Measurements from ENCODE around the gene MAST4.
A peak's percentile ranks its signal among the peaks of the same experiment; 100 is the strongest.

The MAST4 gene

DNA sequence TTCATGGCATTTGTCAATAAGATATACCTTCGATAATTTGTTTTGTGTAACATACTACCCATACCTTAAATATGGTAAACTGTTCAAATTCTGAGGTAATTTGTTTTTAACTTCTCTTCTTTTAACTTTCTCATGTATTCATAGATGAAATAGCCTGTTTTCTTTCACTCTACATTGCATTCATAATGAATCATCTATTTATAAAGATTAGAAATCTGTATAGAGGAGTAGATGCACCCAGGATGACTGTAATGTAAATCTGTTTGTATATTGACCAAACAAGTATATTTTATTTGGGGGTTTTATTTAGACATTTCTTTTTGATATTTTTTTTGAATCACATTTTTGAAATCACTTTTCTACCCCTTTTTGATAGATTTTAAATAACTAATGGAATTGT is 455.8 kb downstream of the MAST4 start:
- no peak overlapping the region for H3K27ac ChIP-seq
- ChIA-PET POLR2A (ENCODE audit: low non-redundant PET) (no interaction called here), CTCF (interaction anchor here (0.6 kb wide), 2 partner anchors 15 to 911 kb away, joined by 3 to 4 read pairs; no protein-coding TSS in a partner anchor)
- TF ChIP-seq, protein P1, sequence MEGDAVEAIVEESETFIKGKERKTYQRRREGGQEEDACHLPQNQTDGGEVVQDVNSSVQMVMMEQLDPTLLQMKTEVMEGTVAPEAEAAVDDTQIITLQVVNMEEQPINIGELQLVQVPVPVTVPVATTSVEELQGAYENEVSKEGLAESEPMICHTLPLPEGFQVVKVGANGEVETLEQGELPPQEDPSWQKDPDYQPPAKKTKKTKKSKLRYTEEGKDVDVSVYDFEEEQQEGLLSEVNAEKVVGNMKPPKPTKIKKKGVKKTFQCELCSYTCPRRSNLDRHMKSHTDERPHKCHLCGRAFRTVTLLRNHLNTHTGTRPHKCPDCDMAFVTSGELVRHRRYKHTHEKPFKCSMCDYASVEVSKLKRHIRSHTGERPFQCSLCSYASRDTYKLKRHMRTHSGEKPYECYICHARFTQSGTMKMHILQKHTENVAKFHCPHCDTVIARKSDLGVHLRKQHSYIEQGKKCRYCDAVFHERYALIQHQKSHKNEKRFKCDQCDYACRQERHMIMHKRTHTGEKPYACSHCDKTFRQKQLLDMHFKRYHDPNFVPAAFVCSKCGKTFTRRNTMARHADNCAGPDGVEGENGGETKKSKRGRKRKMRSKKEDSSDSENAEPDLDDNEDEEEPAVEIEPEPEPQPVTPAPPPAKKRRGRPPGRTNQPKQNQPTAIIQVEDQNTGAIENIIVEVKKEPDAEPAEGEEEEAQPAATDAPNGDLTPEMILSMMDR (conservative IDR thresholded peaks at IDR 0.05; ENCODE audit: low read depth), result no peak
- no peak for DNase-seq (ENCODE audit: low spot score)

DNA sequence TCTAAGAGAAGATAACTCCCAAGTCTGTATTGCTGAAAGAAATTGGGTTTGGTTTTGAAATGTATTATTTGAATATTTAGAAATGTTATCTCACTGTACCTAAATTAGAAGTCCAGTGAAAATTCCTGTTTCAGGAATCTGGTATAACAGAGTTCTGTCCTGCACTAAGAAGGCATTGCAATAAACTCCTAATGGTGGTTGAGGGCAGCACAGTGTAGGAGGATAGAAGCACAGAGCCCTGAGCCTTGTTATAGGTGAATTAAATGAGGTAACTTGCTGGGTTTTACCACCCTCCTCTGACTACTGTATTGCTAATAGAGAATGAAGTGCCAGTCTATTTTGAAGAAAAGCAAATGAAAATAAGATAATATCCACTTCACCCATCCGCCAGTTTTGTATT is 457.0 kb downstream of the MAST4 start:
- ChIA-PET CTCF (no interaction called here), POLR2A (ENCODE audit: low non-redundant PET) (no interaction called here)
- no peak for DNase-seq (ENCODE audit: low spot score)
- H3K27ac ChIP-seq, result no peak overlapping the region
- TF ChIP-seq, protein P1 (conservative IDR thresholded peaks at IDR 0.05; ENCODE audit: low read depth), result no peak

DNA sequence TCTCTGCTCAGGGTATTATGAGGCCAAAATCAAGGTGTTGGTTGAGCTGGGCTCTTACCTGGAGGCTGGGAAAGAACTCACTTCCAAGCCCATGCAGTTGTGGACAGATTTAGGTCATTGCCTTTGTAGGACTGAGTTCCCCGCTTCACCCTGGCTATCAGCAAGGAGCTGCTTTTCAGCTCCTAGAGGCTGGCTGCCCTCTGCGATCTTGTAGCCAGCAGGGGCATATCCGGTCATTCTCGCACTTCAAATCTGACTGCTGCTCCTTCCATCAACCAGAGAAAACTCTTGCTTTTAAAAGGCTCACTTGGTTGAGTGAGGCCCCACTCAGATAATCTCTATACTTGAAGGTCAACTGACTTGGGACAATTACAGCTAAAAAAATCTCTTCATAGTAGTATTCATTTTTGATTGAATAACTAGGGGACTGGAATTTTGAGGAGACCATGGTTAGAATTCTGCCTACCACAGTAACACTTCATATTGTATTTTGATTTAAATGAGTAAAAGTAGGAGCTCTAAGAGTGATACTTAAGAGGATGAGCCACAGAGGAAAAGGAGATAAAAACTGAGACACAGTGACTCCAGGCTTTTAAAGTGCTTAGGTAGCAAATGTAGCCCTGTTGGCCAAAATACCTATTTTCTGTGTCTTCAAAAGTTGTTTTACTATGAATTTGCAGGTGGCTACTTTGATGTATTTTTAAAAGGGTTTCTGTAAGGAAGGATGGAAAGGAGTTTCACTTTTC is 463.0 kb downstream of the MAST4 start:
- TF ChIP-seq, protein P1 (conservative IDR thresholded peaks at IDR 0.05; ENCODE audit: low read depth), result no peak
- peak overlapping the region; percentile 63 for H3K27ac ChIP-seq
- DNase-seq (ENCODE audit: low spot score), result no peak
- ChIA-PET POLR2A (ENCODE audit: low non-redundant PET) (interaction anchor here (0.9 kb wide), 1 partner anchor 55 kb away, joined by 3 read pairs; no protein-coding TSS in a partner anchor), CTCF (no interaction called here)

- ChIA-PET CTCF (no interaction called here), POLR2A (ENCODE audit: low non-redundant PET) (no interaction called here)
- H3K27ac ChIP-seq, result no peak overlapping the region
- TF ChIP-seq, protein P1 (conservative IDR thresholded peaks at IDR 0.05; ENCODE audit: low read depth), result no peak
- DNase-seq (ENCODE audit: low spot score), result peak; percentile 49
Measured at GRCh38 chr5:67059744-67060490, 463.7 kb downstream of the MAST4 start.

- DNase-seq (ENCODE audit: low spot score), result peak; percentile 36
- ChIA-PET CTCF (no interaction called here), POLR2A (ENCODE audit: low non-redundant PET) (no interaction called here)
- no peak overlapping the region for H3K27ac ChIP-seq
- TF ChIP-seq, protein P1 (conservative IDR thresholded peaks at IDR 0.05; ENCODE audit: low read depth), result no peak
Measured at GRCh38 chr5:67061511-67061910, 465.3 kb downstream of the MAST4 start.

- POLR2A ChIA-PET (ENCODE audit: low non-redundant PET), result no interaction called here
- DNase-seq (ENCODE audit: low spot score), result no peak
- CTCF ChIA-PET, result interaction anchor here (0.7 to 1.1 kb wide), 4 partner anchors 24 to 113 kb away, joined by 3 to 6 read pairs (median 4); no protein-coding TSS in a partner anchor
- H3K27ac ChIP-seq, result no peak overlapping the region
- TF ChIP-seq, protein P1 (conservative IDR thresholded peaks at IDR 0.05; ENCODE audit: low read depth), result no peak
Measured at GRCh38 chr5:67063055-67063454, 466.9 kb downstream of the MAST4 start.

All from RWPE1 (cell line).